Tibial nerve (tissue), 4 donors: ENCODE measurements around the gene PRPF40B.

Experiments
- CTCF ChIP-seq, 5 experiments: fragments of 200-600 bp in 3 of 5; fragments of 450-650 bp in 2 of 5; sonication (generic) in 3 of 5; IDR thresholded peaks; one replicate each; pipeline ENCODE4 v1.5.1; 2016 to 2019; ENCODE audit warnings: antibody characterized with exemption in 5 of 5, mild to moderate bottlenecking in 3 of 5, moderate library complexity in 2 of 5
- EP300 ChIP-seq, 2 donors: sonication (generic); formaldehyde crosslinking; IDR thresholded peaks; one replicate each; pipeline ENCODE4 v1.6.1; 2017; ENCODE audit warnings: antibody characterized with exemption in 2 of 2, mild to moderate bottlenecking in 1 of 2
- POLR2A ChIP-seq, 2 donors: fragments of 450-650 bp; IDR thresholded peaks; one replicate each; pipeline ENCODE4 v1.6.1; 2017; ENCODE audit warnings: antibody characterized with exemption in 2 of 2, mild to moderate bottlenecking in 2 of 2, moderate library complexity in 2 of 2

GRCh38 chr12:49664591-49665239 lies 41.4 kb downstream of the PRPF40B start:
- TF ChIP-seq CTCF (IDR thresholded peaks at IDR 0.05) (no peak), EP300 (IDR thresholded peaks at IDR 0.05) (no peak), POLR2A (IDR thresholded peaks at IDR 0.05) (no peak)
